Fibroblast of lung (primary cell): Measurements from ENCODE around the gene LDLRAD3. TPM values are rescaled to one million over a fixed set of nuclear protein-coding genes. Genes with fewer than 3 reads are reported as not detected.

Source experiments
- DNase-seq, 2 donors: peaks; one replicate each; pipeline versions ENCODE4 v3.0.0 to v3.0.0-alpha.2; 2010; ENCODE audit warnings: low read depth in 2 of 2
- H2AFZ ChIP-seq: 2 replicates; pipeline ENCODE4 v1.5.1; 2012; ENCODE audit warnings: low read length, control low read depth, inconsistent platforms
- H3K27ac ChIP-seq: 2 replicates; pipeline ENCODE4 v1.5.1; 2011; ENCODE audit warnings: low read length, control low read depth; ENCODE audit not compliant: insufficient read depth
- H3K27me3 ChIP-seq: 2 replicates; pipeline ENCODE4 v1.5.1; 2011; ENCODE audit warnings: mild to moderate bottlenecking, low read length; ENCODE audit not compliant: control insufficient read depth, insufficient read depth
- H3K36me3 ChIP-seq: 2 replicates; pipeline ENCODE4 v1.5.1; 2011; ENCODE audit warnings: low read length; ENCODE audit not compliant: control insufficient read depth, insufficient read depth
- H3K4me1 ChIP-seq: 2 replicates; pipeline ENCODE4 v1.5.1; 2011; ENCODE audit warnings: low read length; ENCODE audit not compliant: control insufficient read depth, insufficient read depth; ENCODE audit errors: extremely low read depth
- H3K4me2 ChIP-seq: 2 replicates; pipeline ENCODE4 v1.5.1; 2011; ENCODE audit warnings: low read length, control low read depth; ENCODE audit not compliant: insufficient read depth; ENCODE audit errors: extremely low read depth
- H3K4me3 ChIP-seq, 4 experiments: fragments of 200-600 bp in 1 of 4; sonication (generic) in 1 of 4; replicated peaks in 1 of 4; 2 replicates each; pipeline ENCODE4 v1.5.1; 2011 to 2016; ENCODE audit warnings: low read length in 4 of 4, low read depth in 3 of 4, mild to moderate bottlenecking in 3 of 4, control low read depth in 2 of 4, inconsistent platforms in 1 of 4, mixed read lengths in 1 of 4; ENCODE audit not compliant: insufficient read depth in 1 of 4; ENCODE audit errors: control extremely low read depth in 1 of 4
- H3K79me2 ChIP-seq: 2 replicates; pipeline ENCODE4 v1.5.1; 2012; ENCODE audit warnings: mild to moderate bottlenecking, low read length, inconsistent platforms; ENCODE audit not compliant: control insufficient read depth, insufficient read depth
- H3K9ac ChIP-seq: 2 replicates; pipeline ENCODE4 v1.5.1; 2011; ENCODE audit warnings: mild to moderate bottlenecking, low read length, control low read depth; ENCODE audit not compliant: insufficient read depth
- H3K9me3 ChIP-seq: 2 replicates; pipeline ENCODE4 v1.5.1; 2012; ENCODE audit warnings: low read depth, low read length; ENCODE audit not compliant: control insufficient read depth, insufficient read depth
- H4K20me1 ChIP-seq: 2 replicates; pipeline ENCODE4 v1.5.1; 2011; ENCODE audit warnings: low read length; ENCODE audit not compliant: control insufficient read depth, insufficient read depth; ENCODE audit errors: extremely low read depth
- EZH2 ChIP-seq: IDR thresholded peaks from 2 replicates; pipeline ENCODE4 v1.5.1; 2012; ENCODE audit warnings: low read length, control low read depth, mild to moderate bottlenecking; ENCODE audit errors: missing control alignments
- polyA plus RNA-seq, 2 donors: library from polyadenylated mRNA; depleted of rRNA in 1 of 2; stranded (reverse) in 1 of 2; unstranded in 1 of 2; fragments of >200 nt; gene quantifications; 2 replicates each; pipeline ENCODE4 v1.2.1, GENCODE V29; 2011 to 2012; ENCODE audit warnings: missing spikeins in 1 of 2
- total RNA-seq: library from RNA; depleted of rRNA; stranded (reverse); fragments of >200 nt; gene quantifications from 2 replicates; pipeline ENCODE4 v1.2.1, GENCODE V29; 2014
- TF ChIP-seq, protein P1 (sequence below), 2 donors: IDR thresholded peaks in 1 of 2; conservative IDR thresholded peaks in 1 of 2; 1 replicate in 1 of 2; 2 replicates in 1 of 2; pipeline ENCODE4 v1.5.1; 2011 to 2012; ENCODE audit warnings: low read length in 2 of 2, control low read depth in 1 of 2, inconsistent platforms in 1 of 2, low read depth in 1 of 2, mild to moderate bottlenecking in 1 of 2

LDLRAD3 gene
- total and polyA plus RNA-seq, 2 donors (not counting 1 experiment from before 2014, with no cell fraction given): 3.8 to 7.8 TPM

GRCh38 chr11:35968386-35969088 lies 24.7 kb downstream of the LDLRAD3 start:
- H3K9ac ChIP-seq: no peak overlapping the region
- H3K4me2 ChIP-seq: no peak overlapping the region
- H3K27me3 ChIP-seq: no peaks in the 10 kb centered on the region
- no peaks in the 10 kb centered on the region for H4K20me1 ChIP-seq
- H3K27ac ChIP-seq: no peak overlapping the region
- H3K79me2 ChIP-seq: no peaks in the 10 kb centered on the region
- peaks cover 5% of the 10 kb centered on the region for H3K4me1 ChIP-seq
- no peak for TF ChIP-seq EZH2
- TF ChIP-seq, protein P1, sequence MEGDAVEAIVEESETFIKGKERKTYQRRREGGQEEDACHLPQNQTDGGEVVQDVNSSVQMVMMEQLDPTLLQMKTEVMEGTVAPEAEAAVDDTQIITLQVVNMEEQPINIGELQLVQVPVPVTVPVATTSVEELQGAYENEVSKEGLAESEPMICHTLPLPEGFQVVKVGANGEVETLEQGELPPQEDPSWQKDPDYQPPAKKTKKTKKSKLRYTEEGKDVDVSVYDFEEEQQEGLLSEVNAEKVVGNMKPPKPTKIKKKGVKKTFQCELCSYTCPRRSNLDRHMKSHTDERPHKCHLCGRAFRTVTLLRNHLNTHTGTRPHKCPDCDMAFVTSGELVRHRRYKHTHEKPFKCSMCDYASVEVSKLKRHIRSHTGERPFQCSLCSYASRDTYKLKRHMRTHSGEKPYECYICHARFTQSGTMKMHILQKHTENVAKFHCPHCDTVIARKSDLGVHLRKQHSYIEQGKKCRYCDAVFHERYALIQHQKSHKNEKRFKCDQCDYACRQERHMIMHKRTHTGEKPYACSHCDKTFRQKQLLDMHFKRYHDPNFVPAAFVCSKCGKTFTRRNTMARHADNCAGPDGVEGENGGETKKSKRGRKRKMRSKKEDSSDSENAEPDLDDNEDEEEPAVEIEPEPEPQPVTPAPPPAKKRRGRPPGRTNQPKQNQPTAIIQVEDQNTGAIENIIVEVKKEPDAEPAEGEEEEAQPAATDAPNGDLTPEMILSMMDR (conservative IDR thresholded peaks at IDR 0.05 in 1 of 2, IDR thresholded peaks at IDR 0.05 in 1 of 2; ENCODE audit: low read depth in 1 of 2, low read length in 2 of 2): no peak
- H3K9me3 ChIP-seq: no peaks in the 10 kb centered on the region
- DNase-seq: no peak
- H3K36me3 ChIP-seq: no peaks in the 10 kb centered on the region
- no peak overlapping the region for H2AFZ ChIP-seq
- no peak overlapping the region for H3K4me3 ChIP-seq

DNA sequence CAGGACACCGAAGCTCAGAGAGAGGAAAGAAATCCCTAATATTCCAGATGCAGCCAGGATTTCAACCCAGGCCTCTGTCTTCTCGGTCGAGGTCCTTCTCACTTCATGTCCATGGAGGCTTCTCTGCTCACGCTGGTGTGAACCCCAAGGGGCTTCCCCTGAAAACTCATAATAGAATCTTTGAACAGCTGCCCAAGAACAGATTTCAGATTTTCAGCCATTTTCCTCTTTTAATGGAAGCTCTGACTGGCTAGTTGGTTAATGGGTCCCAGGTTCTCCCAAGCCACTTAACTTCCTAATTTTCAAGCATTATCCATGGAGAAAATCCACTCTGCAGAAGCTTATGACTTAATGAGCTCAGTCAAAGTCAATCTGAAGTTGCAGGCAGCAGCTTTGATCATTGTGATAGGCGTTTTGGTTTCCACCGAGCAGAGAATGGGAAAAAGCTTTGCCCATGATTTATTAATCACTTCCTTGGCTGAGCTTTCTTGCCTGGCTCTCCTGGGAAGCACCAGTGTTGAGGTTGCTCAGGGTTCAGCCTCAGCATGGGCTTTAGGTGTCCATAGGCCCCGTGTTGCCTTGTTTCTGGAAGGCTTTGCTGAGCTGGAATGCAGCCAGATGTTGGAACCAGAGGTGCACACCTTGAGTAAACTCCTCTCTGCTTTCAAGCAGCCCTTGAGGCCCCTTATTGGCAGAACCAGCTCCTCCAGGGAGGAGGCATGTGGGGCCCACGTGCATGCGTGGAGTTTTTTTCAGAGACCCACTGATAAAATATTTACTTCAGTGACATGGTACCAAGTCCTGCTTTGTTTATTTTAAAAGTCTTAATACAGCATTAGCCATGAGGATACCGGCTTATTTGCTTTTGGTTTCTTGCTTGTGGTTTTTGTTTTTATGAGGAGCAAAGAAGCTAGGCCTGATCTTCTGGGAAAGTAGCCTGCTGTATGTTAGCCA lies 25.5 kb downstream of the LDLRAD3 start:
- Histone ChIP-seq H3K79me2 (no peaks in the 10 kb centered on the region), H3K36me3 (no peaks in the 10 kb centered on the region), H2AFZ (no peak overlapping the region), H3K9ac (no peak overlapping the region), H3K27ac (no peak overlapping the region), H3K9me3 (no peaks in the 10 kb centered on the region), H3K4me1 (peaks cover 5% of the 10 kb centered on the region), H3K4me3 (no peak overlapping the region), H4K20me1 (no peaks in the 10 kb centered on the region), H3K27me3 (no peaks in the 10 kb centered on the region), H3K4me2 (no peak overlapping the region)
- TF ChIP-seq, protein P1 (conservative IDR thresholded peaks at IDR 0.05 in 1 of 2, IDR thresholded peaks at IDR 0.05 in 1 of 2; ENCODE audit: low read depth in 1 of 2, low read length in 2 of 2): no peak
- no peak for TF ChIP-seq EZH2
- DNase-seq: no peak

DNA sequence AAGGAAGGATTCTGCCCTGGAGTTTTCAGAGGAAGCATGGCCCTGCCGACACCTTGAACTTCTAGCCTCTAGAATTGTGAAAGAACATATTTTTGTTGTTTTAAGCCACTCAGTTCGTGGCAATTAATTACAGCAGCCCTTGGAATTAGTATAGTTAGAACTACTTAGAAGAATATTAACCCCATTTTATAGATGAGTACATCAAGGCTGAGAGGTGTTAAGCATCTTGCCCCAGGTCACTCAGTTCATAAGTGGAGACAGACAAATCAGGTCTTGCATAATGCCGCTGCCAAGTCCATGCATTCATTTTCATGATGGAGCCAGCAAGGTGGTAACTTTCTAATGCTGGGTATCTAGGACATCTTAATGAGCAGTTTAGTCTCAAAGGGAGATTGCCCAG lies 26.6 kb downstream of the LDLRAD3 start:
- H2AFZ ChIP-seq: no peak overlapping the region
- no peak overlapping the region for H3K9ac ChIP-seq
- H3K4me2 ChIP-seq: no peak overlapping the region
- H3K79me2 ChIP-seq: no peaks in the 10 kb centered on the region
- TF ChIP-seq, protein P1 (conservative IDR thresholded peaks at IDR 0.05 in 1 of 2, IDR thresholded peaks at IDR 0.05 in 1 of 2; ENCODE audit: low read depth in 1 of 2, low read length in 2 of 2): no peak
- TF ChIP-seq EZH2: no peak
- no peak for DNase-seq
- no peaks in the 10 kb centered on the region for H4K20me1 ChIP-seq
- no peaks in the 10 kb centered on the region for H3K27me3 ChIP-seq
- no peaks in the 10 kb centered on the region for H3K36me3 ChIP-seq
- H3K27ac ChIP-seq: no peak overlapping the region
- H3K9me3 ChIP-seq: no peaks in the 10 kb centered on the region
- H3K4me1 ChIP-seq: peaks cover 5% of the 10 kb centered on the region
- no peak overlapping the region for H3K4me3 ChIP-seq
